Upper lobe of left lung (tissue), 6 donors: Measurements from ENCODE around the gene RGPD4. TPM values are rescaled to one million over a fixed set of nuclear protein-coding genes. Genes with fewer than 3 reads are reported as not detected.

ENCODE experiments used
- ATAC-seq, 2 donors: fragments of 200-7000 bp; cut with Tn5 transposase; one replicate each; pipeline ENCODE4 v1.9.1; 2022; ENCODE audit warnings: mild to moderate bottlenecking in 2 of 2, moderate library complexity in 2 of 2; ENCODE audit not compliant: low FRiP score in 2 of 2
- DNase-seq, 2 donors: peaks; one replicate each; pipeline ENCODE4 v3.0.0-alpha.2; 2019 to 2020
- H3K27ac ChIP-seq, 4 donors: fragments of 200-600 bp; sonication (generic); one replicate each; pipeline ENCODE4 v1.5.1; 2016 to 2019
- H3K27me3 ChIP-seq, 4 donors: fragments of 200-600 bp; sonication (generic); one replicate each; pipeline ENCODE4 v1.5.1; 2017 to 2019
- H3K36me3 ChIP-seq, 4 donors: fragments of 200-600 bp; sonication (generic); one replicate each; pipeline ENCODE4 v1.5.1; 2016 to 2019
- H3K4me1 ChIP-seq, 4 donors: fragments of 200-600 bp; sonication (generic); one replicate each; pipeline ENCODE4 v1.5.1; 2018 to 2019
- H3K4me3 ChIP-seq, 4 donors: fragments of 200-600 bp; sonication (generic); one replicate each; pipeline ENCODE4 v1.5.1; 2017 to 2019; ENCODE audit warnings: mild to moderate bottlenecking in 2 of 4, moderate library complexity in 1 of 4
- H3K9me3 ChIP-seq, 4 donors: fragments of 200-600 bp; sonication (generic); one replicate each; pipeline ENCODE4 v1.5.1; 2018 to 2019
- CTCF ChIP-seq, 6 experiments: fragments of 450-650 bp in 4 of 6; fragments of 200-600 bp in 2 of 6; sonication (generic) in 2 of 6; IDR thresholded peaks; one replicate each; pipeline ENCODE4 v1.5.1; 2016 to 2019; ENCODE audit warnings: antibody characterized with exemption in 6 of 6
- EP300 ChIP-seq, 4 donors: sonication (generic); formaldehyde crosslinking; IDR thresholded peaks; one replicate each; pipeline ENCODE4 v1.5.1; 2017; ENCODE audit warnings: antibody characterized with exemption in 4 of 4, control low read depth in 2 of 4
- POLR2A ChIP-seq, 4 donors: fragments of 450-650 bp; IDR thresholded peaks; one replicate each; pipeline ENCODE4 v1.5.1; 2016 to 2017; ENCODE audit warnings: antibody characterized with exemption in 4 of 4, mild to moderate bottlenecking in 2 of 4
- POLR2AphosphoS5 ChIP-seq, 2 donors: sonication (generic); formaldehyde crosslinking; IDR thresholded peaks; one replicate each; pipeline ENCODE4 v1.5.1; 2017; ENCODE audit warnings: antibody characterized with exemption in 2 of 2
- WGBS, 2 donors: methylation state at CpG; one replicate each; pipeline ENCODE4 v1.1.5; 2017 to 2018; 5-methylcytosine and 5-hydroxymethylcytosine counted together
- total RNA-seq, 6 donors: library from RNA; depleted of rRNA in 4 of 6; stranded (reverse); fragments of >200 nt in 4 of 6; gene quantifications; one replicate each; pipeline versions ENCODE4 v1.1.0 to v1.2.1, GENCODE V29; 2016 to 2021
- donor health status: DM: no; HTN: no; CAD: no; lungs with moderate emphysema.
- donor health status: DM: no; HTN: yes; CAD: no; lungs with severe emphysema.

RGPD4 gene
- total RNA-seq, 6 donors from 2014 or later, result 0.17 TPM; not detected in 5

- ATAC-seq, result no peak
- H3K27me3 ChIP-seq, result no peaks in the 10 kb centered on the region
- WGBS, 2 donors, result 81 to 86% methylated on average over 6 of the region's 6 CpGs
- no peak overlapping the region for H3K27ac ChIP-seq
- DNase-seq, result no peak
- H3K4me1 ChIP-seq, result no peaks in the 10 kb centered on the region
- TF ChIP-seq CTCF (IDR thresholded peaks at IDR 0.05) (no peak), POLR2A (IDR thresholded peaks at IDR 0.05) (no peak), POLR2AphosphoS5 (IDR thresholded peaks at IDR 0.05) (no peak), EP300 (IDR thresholded peaks at IDR 0.05) (no peak)
- H3K9me3 ChIP-seq, result no peaks in the 10 kb centered on the region
- no peaks in the 10 kb centered on the region for H3K36me3 ChIP-seq
- no peak overlapping the region for H3K4me3 ChIP-seq
Measured at GRCh38 chr2:107804608-107805498, 21.8 kb upstream of the RGPD4 start.

- WGBS, 2 donors, result 74 to 78% methylated on average over 4 of the region's 4 CpGs
- no peak for TF ChIP-seq POLR2AphosphoS5 (IDR thresholded peaks at IDR 0.05)
- no peak for TF ChIP-seq CTCF (IDR thresholded peaks at IDR 0.05)
- TF ChIP-seq POLR2A (IDR thresholded peaks at IDR 0.05), result no peak
- no peak for TF ChIP-seq EP300 (IDR thresholded peaks at IDR 0.05)
- Histone ChIP-seq H3K27me3 (no peaks in the 10 kb centered on the region), H3K27ac (no peak overlapping the region), H3K4me1 (no peaks in the 10 kb centered on the region), H3K9me3 (no peaks in the 10 kb centered on the region), H3K4me3 (no peak overlapping the region), H3K36me3 (no peaks in the 10 kb centered on the region)
- no peak for DNase-seq
- ATAC-seq, result no peak
Measured at GRCh38 chr2:107806901-107807300, 19.8 kb upstream of the RGPD4 start.

- Histone ChIP-seq H3K9me3 (no peaks in the 10 kb centered on the region), H3K4me1 (no peaks in the 10 kb centered on the region), H3K27me3 (no peaks in the 10 kb centered on the region), H3K36me3 (no peaks in the 10 kb centered on the region), H3K4me3 (no peak overlapping the region), H3K27ac (no peak overlapping the region)
- no peak for ATAC-seq
- no peak for DNase-seq
- WGBS, 2 donors, result 60 to 79% methylated on average over 7 of the region's 7 CpGs
- TF ChIP-seq POLR2AphosphoS5 (IDR thresholded peaks at IDR 0.05) (no peak), POLR2A (IDR thresholded peaks at IDR 0.05) (no peak), EP300 (IDR thresholded peaks at IDR 0.05) (no peak), CTCF (IDR thresholded peaks at IDR 0.05) (no peak)
Measured at GRCh38 chr2:107807988-107808387, 18.7 kb upstream of the RGPD4 start.

GRCh38 chr2:107808959-107809358 lies 17.7 kb upstream of the RGPD4 start:
- no peak for TF ChIP-seq EP300 (IDR thresholded peaks at IDR 0.05)
- TF ChIP-seq POLR2AphosphoS5 (IDR thresholded peaks at IDR 0.05), result no peak
- TF ChIP-seq CTCF (IDR thresholded peaks at IDR 0.05), result no peak
- TF ChIP-seq POLR2A (IDR thresholded peaks at IDR 0.05), result no peak
- Histone ChIP-seq H3K27me3 (no peaks in the 10 kb centered on the region), H3K36me3 (no peaks in the 10 kb centered on the region), H3K9me3 (no peaks in the 10 kb centered on the region), H3K27ac (no peak overlapping the region), H3K4me3 (no peak overlapping the region), H3K4me1 (no peaks in the 10 kb centered on the region)
- ATAC-seq (no peak), DNase-seq (no peak)
- 54 to 61% methylated on average over 7 of the region's 7 CpGs for WGBS, 2 donors

- Histone ChIP-seq H3K36me3 (no peaks in the 10 kb centered on the region), H3K27ac (no peak overlapping the region), H3K4me1 (no peaks in the 10 kb centered on the region), H3K4me3 (no peak overlapping the region), H3K27me3 (no peaks in the 10 kb centered on the region), H3K9me3 (no peaks in the 10 kb centered on the region)
- TF ChIP-seq EP300 (IDR thresholded peaks at IDR 0.05), result no peak
- no peak for TF ChIP-seq POLR2A (IDR thresholded peaks at IDR 0.05)
- no peak for TF ChIP-seq POLR2AphosphoS5 (IDR thresholded peaks at IDR 0.05)
- no peak for TF ChIP-seq CTCF (IDR thresholded peaks at IDR 0.05)
- DNase-seq, result no peak
- ATAC-seq, result peak in 1 of 2 donors; percentile 25
- 65 to 69% methylated on average over 3 of the region's 3 CpGs for WGBS, 2 donors
Measured at GRCh38 chr2:107809835-107810234, 16.9 kb upstream of the RGPD4 start.
